GM20431 (cell line): ENCODE results near the gene TAGLN2.

Experiments used
- in situ Hi-C: fragments of 300-500 bp; cut with MseI, MboI; formaldehyde crosslinking; loops from one replicate; pipeline ENCODE4 v1.15.0; 2020; ENCODE audit warnings: low sequenced_read_pairs; ENCODE audit not compliant: unreplicated experiment

Gene TAGLN2

DNA sequence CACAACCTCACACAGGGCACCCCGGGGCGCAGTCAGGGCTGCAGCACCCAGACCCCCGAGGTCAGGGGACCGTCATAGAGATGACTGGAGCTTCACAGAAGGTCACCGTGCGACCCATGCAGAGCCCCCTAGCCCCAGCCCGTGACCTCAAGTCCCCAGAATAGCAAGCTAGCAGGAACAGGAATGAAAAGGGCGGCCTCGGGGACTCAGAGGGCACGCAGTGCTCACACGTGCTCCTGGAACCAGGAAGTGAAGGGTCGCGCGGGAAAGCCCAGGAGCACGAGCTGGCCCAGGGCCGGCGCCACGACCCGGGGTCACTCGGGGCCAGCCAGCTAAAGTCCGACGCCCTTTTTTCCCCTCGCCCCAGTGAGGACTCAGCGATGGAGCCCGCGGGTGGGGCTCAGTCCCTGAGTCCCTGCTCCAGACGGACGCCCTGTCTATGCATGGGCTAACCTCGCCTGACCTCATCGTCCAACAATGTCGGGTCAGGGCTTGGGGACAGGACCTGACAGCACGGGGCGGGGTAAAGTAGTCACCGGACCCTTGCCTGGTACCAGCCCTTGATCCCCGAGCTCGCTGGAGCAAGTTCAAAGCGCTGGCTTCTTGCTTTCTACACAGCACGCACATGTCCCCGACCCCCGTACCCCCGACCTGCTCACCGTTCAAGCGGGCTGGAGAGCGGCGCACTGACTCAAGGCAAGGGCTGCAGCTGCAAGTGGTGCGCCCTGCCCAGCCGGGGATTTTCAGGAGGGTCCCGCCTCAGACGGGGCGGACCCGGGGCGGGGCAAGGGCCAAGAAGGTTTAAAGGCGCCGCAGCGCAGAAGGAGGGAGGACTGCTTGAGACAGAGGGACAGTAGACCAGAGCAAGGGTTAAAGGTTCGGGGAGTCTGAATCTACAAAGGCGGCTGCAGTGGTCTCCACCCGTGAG is at the start of gene TAGLN2:
TAGLN2 (minus strand) TSS at position 717 of the 928 bp plus-strand sequence. CDS start 4,998 bp downstream, outside the sequence.
- in situ Hi-C loops = no loop called here

GRCh38 chr1:159974350-159974965 is 49.2 kb upstream of the TAGLN2 start:
- in situ Hi-C loops = no loop called here

GRCh38 chr1:159973350-159973940 is 48.1 kb upstream of the TAGLN2 start:
- in situ Hi-C loops = no loop called here

DNA sequence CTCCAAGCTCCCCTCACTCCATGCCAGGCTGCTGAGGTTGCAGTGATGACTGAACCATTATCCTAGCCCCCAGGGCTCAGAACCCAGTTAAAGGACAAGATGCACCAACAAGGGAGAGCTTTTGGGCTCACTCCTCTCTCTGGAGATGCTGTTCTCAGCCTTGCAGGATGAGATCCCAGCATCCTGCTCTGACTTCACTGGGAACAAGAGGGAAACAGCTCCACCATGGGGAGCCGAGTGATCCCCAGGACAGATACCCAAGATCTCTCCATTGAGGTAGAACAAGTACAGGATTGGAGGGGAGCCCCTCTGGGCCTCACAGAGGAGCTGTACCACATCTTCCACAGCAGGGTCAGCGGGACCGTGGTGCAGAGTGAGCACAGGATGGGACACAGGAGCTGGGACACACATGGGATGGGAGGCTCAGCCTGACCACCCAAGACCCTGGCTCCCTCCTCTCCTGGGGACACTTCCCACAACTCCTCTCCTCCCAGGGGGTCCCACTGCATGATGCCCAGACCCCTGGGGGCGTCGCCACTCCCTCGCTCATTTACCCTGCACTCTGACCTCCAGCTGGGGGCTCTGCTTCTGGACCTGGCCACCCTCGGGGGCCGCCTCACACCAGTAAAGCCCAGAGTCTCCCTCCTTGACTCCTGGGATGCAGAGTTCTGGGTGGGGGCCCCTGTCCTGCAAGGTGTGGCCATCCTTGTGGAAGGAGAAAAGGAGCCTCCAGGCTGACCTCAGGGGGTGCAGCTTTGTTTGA is 47.3 kb upstream of the TAGLN2 start:
- in situ Hi-C loops = no loop called here

DNA sequence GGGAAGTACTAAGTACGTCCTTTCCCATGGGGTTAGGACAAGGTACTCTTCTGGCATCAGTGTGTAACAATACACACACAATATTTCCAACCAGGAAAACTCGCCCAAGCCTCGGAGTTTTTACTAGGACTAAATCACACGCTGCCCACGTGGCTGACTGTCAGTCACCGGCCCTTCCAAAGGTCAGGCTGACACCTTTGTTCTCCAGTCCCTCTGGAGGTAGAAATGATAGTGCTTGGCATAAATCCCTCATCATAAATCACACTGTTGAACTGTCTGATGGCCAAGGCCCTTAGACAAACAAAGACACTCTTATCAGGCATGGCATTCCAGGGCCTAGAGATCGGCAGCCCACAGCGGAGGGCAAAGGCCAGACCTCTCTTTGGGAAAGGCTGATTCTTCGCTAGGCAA is 45.6 kb upstream of the TAGLN2 start:
- in situ Hi-C loops = no loop called here

- in situ Hi-C loops = no loop called here
Observed at GRCh38 chr1:159968901-159969300, 43.6 kb upstream of the TAGLN2 start.

- in situ Hi-C loops = no loop called here
Observed at GRCh38 chr1:159965263-159965662, 40.0 kb upstream of the TAGLN2 start.

GRCh38 chr1:159964144-159964543 is 38.8 kb upstream of the TAGLN2 start:
- in situ Hi-C loops = no loop called here

DNA sequence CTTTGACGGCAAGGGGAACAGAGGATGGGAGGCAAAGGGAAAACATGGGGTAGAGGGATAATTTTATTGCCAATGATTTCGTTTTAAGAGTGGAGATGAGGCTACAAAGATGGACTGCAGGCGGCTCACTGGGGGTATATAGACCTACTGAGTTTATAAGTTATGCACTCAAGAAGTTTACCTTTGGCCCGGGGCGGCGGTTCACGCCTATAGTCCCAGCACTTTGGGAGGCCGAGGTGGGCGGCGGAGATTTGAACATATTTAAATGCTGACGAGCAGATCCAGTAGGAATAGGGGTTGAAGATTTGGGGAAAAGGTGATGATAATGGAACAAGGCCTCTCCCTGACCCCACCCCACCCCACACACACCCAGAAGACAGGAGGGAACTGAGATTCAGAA is 36.9 kb upstream of the TAGLN2 start:
- in situ Hi-C loops = no loop called here

DNA sequence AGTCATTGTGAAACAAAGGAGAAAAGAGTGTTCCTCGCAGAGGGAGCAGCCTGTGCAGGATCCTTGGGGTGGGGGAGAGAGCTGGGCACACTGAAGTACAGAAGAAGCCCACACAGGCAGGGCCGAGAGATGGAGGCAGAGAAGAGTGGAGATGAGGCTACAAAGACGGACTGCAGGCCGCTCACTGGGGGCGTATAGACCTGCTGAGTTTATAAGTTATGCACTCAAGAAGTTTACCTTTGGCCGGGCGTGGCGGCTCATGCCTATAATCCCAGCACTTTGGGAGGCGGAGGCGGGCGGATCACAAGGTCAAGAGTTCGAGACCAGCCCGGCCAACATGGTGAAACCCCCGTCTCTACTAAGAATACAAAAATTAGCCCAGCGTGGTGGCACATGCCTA is 36.3 kb upstream of the TAGLN2 start:
- in situ Hi-C loops = no loop called here

- in situ Hi-C loops = no loop called here
Observed at GRCh38 chr1:159960721-159961381, 35.5 kb upstream of the TAGLN2 start.

DNA sequence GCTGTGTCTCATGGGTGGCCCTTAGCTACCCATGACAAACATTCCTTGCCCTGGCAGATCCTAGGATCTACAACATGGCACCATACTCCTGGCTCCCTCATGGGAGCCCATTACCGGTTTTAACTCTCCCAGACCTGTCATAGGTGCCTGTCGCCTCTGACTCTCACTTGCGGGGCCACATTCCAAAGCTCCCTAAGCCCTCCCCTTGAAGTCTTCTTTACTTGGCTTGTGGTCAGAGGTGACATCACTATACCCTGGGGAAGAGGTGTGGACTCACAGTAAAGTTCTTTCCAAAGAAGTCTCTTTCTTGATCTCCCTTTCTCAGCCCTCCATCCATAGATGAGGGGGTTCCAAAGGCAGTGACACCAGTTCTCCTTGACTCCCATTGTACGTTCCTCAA is 34.1 kb upstream of the TAGLN2 start:
- in situ Hi-C loops = no loop called here

DNA sequence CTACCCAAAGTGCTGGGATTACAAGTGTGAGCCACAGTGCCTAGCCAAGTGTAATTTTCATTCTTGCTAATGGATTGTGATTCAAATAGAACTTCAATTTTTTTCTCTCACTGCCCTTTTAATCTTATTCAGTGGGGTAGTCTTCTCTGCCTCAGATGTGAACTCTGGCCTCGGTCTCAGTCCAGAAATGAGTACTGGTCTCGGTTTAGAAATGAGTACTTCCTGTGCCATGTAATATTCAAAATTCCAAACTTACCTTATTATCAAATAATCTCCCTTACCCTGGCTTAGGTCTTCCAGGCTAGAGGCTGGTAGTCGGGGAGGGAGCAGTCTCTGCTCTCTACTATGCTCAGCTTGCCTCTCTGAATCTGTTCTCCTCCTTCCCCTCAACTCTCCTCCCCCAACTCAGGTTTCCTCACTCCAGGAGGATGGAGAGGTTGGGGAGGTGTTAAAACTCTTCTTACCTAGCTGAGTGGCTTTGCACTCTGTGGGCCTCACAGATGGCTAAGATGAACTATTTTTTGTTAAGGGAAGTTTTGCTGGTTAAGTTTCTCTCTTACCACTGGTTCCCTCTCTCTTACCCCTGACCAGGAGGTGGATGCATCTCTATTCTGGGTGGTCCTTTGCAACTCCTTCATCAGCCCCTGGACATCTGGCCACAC is 33.5 kb upstream of the TAGLN2 start:
- in situ Hi-C loops = no loop called here

GRCh38 chr1:159957824-159958268 is 32.5 kb upstream of the TAGLN2 start:
- in situ Hi-C loops = no loop called here

GRCh38 chr1:159955456-159955855 is 30.1 kb upstream of the TAGLN2 start:
- in situ Hi-C loops = no loop called here

DNA sequence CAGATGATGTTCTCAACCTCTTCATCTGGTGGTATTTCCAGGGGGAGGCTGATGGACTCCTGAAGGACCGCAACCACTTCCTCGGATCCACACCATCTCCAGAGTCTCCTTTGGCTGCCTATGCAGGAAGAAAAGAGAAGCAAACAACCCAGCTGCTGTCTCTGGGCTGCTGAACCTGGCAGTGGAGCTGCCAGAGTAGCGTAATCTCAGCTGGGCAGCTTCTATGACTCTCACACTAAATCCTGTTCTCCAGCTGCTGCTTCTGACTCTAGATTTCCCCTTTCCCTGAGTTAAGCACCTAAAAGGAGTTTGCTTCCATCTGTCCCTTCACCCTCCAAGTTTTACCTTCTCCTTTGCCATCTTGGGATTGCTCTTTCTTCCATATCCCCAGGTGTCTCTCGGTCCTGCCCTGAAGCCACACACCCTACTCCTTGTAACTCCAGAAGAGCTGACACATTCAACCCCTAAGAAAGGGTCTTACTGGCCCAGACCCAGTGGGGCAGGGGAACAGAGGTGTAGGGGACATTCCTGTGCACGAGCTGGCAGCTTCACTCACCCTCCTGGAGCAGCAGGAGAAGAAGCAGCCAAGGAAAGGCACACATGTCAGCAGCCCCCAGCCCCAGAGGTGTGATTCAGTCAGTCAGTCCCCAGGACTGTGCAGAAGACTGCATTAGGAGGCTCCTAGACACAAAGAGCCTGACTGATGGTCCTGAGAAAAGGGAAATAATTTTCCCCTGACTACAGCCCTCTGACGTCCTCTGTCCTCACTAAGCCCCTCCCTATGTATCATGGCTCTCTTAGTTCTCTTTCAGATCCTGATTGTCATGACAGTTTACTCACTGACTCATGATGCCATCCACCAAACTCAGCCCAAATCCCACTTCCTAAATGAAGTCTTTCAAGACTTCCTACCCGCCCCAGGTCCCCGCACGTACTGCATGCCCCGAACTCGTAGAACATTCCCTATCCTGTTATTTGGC is 28.5 kb upstream of the TAGLN2 start, which contains the start of gene SLAMF9:
SLAMF9 (minus strand) TSS at position 702 of the 980 bp plus-strand sequence; CDS start at position 602, 100 bp downstream.
- in situ Hi-C loops = no loop called here

GRCh38 chr1:159952932-159953331 is 27.6 kb upstream of the TAGLN2 start:
- in situ Hi-C loops = no loop called here

DNA sequence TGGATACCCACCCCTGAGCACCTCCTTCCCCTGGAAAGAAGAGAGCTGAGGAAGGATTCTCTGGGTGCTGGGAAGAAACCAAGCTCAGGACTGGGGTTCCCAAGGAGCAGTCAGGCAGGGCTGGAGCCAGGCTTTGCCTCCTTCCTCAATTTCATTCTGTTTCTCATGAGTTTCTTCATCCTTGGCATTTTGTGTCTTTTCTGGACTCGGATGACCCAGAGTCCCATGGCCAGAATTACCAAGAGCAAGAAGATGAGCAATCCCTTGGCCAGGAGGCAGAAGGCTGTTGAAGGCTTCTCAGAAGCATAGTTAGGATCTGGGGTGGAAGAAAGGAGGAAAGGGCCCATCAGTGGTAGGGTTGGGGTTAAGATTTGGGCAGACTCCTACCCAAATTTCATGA is 26.2 kb upstream of the TAGLN2 start:
- in situ Hi-C loops = no loop called here
